Ammon's horn (tissue), 1 donor: ENCODE data around the gene POM121L12.

Experiments used
- DNase-seq: peaks from one replicate; pipeline ENCODE4 v3.0.0-alpha.2; 2016; ENCODE audit warnings: low spot score

Gene POM121L12

DNA sequence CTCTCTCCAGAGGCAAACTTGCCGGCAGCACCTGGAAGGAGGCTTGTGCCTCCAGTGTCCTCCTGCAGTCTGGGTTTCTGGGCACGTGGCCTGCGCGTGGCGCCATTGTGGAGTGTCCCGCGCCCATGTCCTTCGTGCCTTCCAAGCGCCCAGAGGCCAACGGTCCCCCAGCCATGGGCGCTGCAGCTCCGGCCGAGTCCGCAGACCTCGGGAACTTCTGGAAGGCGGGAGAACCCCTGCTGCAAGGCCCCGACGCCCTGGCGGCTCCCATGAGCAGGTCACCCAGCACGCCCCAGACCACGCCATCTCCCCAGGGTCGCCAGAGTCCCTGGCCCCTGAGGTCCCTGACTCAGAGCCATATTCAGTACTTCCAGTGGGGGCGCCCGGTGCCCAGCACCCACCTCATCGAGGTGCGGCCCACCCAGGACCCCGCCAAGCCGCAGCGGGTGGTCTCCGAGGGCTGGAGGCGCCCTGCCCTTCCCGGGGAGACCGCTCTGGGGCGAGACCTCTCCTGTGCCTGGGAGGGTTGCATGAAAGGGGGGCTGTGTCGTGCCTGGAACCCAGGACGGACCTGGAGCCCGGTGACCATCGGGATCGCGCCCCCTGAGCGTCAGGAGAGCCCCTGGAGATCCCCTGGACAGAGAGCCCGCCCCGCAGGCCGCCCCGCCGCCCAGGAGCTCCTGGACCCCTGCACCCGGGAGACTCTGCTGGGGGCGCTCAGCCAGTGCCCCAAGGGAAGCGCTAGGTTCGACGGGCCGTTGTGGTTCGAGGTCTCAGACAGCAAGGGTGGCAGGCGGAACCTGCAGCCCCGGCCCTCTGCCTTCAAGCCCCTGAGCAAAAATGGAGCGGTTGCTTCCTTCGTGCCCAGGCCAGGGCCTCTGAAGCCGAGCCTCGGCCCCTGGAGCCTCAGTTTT lies at the start of gene POM121L12:
POM121L12 (plus strand) TSS at position 135 of the 914 bp plus-strand sequence; CDS start at position 174, 39 bp downstream.
- no peak for DNase-seq

DNA sequence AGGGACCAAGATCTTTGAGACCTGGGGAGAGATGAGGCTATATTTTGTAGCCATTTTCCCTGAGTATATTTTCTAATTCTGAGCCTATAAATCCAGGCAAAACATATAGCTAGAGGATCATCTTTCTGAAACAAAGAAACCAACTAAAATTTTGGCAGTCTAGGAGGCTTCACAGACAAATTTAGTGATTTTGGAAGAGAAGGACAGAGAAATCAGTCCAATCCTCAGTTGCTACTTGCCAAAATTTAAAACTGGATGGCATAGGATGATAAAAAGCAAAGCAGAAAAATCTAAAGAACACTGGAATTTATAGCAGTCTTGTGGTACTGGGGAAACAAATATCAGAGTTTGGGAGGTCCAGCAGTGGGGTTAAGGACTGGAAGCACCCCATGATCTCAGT lies 43.4 kb upstream of the POM121L12 start:
- DNase-seq, result no peak

DNA sequence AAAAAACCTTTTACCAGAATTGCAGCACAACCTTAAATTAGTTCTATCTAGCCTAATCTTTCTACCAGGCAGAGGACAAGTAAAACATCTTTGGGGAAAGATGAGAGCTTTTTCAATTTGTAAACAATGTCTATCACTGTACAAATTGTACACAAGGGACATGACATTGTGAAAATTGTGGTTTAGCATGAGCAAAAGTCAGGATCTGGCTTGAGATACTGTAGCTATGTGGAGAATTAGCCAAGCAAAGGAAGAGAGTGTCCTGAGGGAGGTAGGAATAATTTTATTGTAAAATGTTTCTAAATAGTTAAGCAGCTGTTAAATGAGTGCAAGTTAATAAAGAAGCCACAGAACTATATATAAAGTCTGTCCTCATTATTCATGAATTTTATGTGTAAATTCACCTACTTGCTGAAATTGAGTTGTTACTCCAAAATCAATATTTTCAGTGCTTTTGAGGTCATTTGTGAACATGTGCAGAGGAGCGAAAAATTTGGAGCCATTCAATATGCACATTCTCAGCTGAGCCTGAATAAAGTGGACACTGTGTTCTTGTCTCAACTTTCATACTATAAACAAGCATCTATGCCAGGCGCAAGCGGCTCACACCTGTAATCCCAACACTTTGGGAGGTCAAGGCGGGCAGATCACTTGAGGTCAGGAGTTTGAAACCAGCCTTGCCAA lies 42.8 kb upstream of the POM121L12 start:
- DNase-seq, result no peak

DNA sequence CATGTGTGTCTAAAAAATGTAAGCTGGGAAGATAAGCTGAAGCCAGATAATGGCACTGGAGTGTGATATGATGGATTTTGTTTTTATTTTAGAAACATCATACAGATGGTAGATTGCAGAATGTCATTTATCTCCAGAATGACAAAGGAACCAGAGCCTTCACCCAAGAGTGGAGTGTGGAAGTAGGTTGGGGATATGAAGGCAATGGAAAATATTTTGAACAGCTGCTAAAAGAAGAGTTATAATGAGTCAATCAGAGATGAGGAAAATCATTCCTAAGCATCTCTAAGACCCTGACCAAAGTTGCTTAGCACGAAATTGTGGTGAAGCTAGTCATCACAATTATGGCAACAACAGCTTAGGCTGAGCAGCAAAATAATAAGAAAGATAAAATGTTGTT lies 39.8 kb upstream of the POM121L12 start:
- DNase-seq, result no peak

DNA sequence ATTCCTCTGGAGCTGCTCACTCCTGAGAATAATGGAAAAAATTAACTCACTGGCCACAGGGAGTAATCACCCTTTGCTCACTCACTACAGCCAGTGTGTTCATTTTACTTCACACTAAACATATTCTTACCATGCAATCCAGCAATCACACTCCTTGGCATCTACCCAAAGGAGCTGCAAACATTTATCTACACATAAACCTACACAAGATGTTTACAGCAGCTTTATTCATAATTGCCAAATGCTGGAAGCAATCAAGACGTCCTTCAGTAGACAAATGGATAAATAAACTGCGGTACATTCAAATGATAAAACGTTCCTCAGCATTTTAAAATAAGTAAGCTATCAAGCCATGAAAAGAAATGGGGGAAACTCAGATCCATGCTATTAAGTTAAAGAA lies 34.2 kb upstream of the POM121L12 start:
- DNase-seq, result no peak

DNA sequence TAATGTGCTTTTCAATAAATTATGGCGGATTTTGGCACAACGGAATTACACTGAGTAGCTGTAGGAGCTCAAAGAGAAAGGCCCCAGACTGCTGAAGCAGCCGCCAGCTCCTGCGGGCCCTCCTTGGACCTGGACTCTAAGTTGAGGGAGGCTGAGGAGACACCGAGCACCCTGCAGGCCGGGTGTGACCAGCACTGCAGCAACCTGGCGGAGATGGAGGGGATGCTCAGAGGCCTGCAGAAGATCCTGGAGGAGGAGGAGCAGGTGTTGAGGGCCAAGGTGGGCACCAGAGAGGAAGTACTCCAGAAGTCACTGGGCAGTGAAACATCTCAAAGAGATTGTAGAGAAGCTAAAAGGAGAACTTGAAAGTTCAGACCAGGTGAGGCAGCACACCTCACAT lies 33.0 kb upstream of the POM121L12 start:
- DNase-seq, result no peak

GRCh38 chr7:53003653-53004445 lies 31.6 kb upstream of the POM121L12 start:
- no peak for DNase-seq

GRCh38 chr7:53013925-53014324 lies 21.5 kb upstream of the POM121L12 start:
- DNase-seq, result no peak

GRCh38 chr7:53015463-53015862 lies 20.0 kb upstream of the POM121L12 start:
- DNase-seq, result no peak

- no peak for DNase-seq
Observed at GRCh38 chr7:53022893-53023292, 12.5 kb upstream of the POM121L12 start.

DNA sequence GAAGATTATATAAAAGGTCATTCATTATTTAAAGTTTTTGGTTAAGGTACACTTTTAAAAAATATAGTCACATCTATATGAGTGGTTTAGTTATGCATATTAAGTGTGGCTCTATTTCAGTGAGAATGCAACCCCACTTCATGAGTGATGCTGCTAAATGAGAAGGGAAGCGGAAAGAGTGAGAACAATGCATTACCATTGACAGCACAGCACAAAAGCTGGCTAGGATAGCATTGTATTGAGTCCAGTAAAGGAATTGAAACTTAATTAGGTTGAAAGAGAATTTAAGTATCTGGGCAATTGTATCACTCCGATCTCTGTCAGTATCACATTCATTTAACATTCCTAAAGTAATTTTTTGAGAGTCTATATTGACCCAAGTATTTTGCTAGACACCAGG lies 13.2 kb downstream of the POM121L12 start:
- DNase-seq, result no peak

GRCh38 chr7:53050433-53050832 lies 15.0 kb downstream of the POM121L12 start:
- no peak for DNase-seq

DNA sequence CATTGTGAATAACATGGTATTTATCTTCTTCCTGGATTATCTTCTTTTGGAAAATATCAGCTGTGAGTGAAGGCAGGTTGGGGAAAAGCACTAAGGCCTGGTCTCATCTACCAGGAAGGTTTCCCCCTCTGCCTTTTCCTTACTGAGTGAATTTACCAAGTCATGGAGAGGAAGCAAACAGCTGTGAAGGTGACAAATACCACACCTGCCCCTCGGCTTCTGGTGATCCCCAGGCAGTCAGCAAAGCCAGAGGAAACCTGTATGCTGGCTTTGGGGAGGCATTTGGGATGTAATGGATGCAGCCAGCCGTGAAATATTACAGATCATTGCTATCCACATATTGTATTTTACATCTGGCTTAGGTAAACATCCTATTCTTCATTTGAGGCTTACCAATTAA lies 24.2 kb downstream of the POM121L12 start:
- DNase-seq, result no peak

- no peak for DNase-seq
Observed at GRCh38 chr7:53060066-53060465, 24.6 kb downstream of the POM121L12 start.

DNA sequence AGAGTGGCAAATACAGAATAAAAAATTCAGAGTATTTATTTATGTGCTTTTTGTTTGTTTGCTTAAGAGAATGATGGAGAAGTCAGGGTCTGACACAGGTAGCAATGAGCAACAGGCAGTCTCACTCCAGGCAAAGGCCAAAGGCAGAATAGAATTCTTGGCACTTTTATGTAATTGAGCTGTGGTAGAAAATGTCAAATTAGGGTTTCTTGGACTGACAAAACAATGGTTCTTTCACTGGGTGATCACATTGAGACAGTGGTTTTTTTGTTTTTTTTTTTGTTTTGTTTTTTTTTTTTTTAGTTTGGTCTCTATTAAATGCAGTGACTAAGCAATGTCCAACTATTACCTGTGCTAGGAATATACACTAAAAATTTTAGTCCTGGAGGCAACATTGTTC lies 27.4 kb downstream of the POM121L12 start:
- peak; percentile 42 for DNase-seq

DNA sequence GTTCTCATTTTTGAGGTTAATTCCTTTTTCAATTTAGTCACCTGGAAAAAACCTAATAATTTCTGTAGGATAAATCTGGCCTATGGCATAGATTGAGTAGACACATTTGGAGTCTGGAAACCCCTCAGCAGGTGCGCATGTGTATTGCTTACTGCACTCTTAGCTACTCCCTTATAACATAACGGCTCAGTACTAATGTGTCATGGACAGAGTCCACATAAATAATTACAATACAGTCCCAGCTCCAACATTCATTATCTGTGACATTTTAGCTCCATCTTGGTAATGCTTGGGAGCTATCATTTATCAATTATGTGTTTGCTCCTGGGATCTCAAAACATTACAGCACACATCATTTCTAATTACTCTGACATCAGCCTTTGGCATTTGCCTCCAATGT lies 33.2 kb downstream of the POM121L12 start:
- no peak for DNase-seq

GRCh38 chr7:53070883-53071282 lies 35.5 kb downstream of the POM121L12 start:
- DNase-seq, result no peak
